Gastrocnemius medialis (tissue), 4 donors: Measurements from ENCODE around the gene FCHSD2.

Experiments
- CTCF ChIP-seq, 5 experiments: fragments of 450-650 bp in 3 of 5; fragments of 200-600 bp in 2 of 5; sonication (generic) in 2 of 5; IDR thresholded peaks in 4 of 5; conservative IDR thresholded peaks in 1 of 5; 1 replicate in 4 of 5; 2 replicates in 1 of 5; pipeline ENCODE4 v1.5.1; 2016 to 2019; ENCODE audit warnings: antibody characterized with exemption in 5 of 5, mild to moderate bottlenecking in 3 of 5, moderate library complexity in 3 of 5
- POLR2A ChIP-seq, 2 donors: fragments of 450-650 bp; IDR thresholded peaks; one replicate each; pipeline ENCODE4 v1.6.1; 2017; ENCODE audit warnings: antibody characterized with exemption in 2 of 2, mild to moderate bottlenecking in 2 of 2, moderate library complexity in 2 of 2

- no peak for TF ChIP-seq POLR2A (IDR thresholded peaks at IDR 0.05)
- no peak for TF ChIP-seq CTCF (IDR thresholded peaks at IDR 0.05 in 4 of 5, conservative IDR thresholded peaks at IDR 0.05 in 1 of 5)
Observed at GRCh38 chr11:73117071-73117470, 25.0 kb downstream of the FCHSD2 start.
